ENCODE measurements around the gene POLR3C.

GRCh38 chr1:145804235-145805045 lies 19.6 kb upstream of the POLR3C start:
- TF ChIP-seq EZH2 (IDR thresholded peaks at IDR 0.05; ENCODE audit: borderline replicate concordance, low read length), result no peak
- TF ChIP-seq, protein P1, sequence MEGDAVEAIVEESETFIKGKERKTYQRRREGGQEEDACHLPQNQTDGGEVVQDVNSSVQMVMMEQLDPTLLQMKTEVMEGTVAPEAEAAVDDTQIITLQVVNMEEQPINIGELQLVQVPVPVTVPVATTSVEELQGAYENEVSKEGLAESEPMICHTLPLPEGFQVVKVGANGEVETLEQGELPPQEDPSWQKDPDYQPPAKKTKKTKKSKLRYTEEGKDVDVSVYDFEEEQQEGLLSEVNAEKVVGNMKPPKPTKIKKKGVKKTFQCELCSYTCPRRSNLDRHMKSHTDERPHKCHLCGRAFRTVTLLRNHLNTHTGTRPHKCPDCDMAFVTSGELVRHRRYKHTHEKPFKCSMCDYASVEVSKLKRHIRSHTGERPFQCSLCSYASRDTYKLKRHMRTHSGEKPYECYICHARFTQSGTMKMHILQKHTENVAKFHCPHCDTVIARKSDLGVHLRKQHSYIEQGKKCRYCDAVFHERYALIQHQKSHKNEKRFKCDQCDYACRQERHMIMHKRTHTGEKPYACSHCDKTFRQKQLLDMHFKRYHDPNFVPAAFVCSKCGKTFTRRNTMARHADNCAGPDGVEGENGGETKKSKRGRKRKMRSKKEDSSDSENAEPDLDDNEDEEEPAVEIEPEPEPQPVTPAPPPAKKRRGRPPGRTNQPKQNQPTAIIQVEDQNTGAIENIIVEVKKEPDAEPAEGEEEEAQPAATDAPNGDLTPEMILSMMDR (IDR thresholded peaks at IDR 0.05; ENCODE audit: low read length), result no peak
